Esophagus squamous epithelium (tissue), 5 donors: Measurements from ENCODE around the gene ZFYVE26. TPM values are rescaled to one million over a fixed set of nuclear protein-coding genes. Genes with fewer than 3 reads are reported as not detected.
A peak's percentile ranks its signal among the peaks of the same experiment; 100 is the strongest.

ENCODE experiments used
- DNase-seq: peaks from one replicate; lab custom pipeline; 2025; lab: John Stamatoyannopoulos, UW
- H3K27ac ChIP-seq, 4 donors: fragments of 200-600 bp; sonication (generic); one replicate each; pipeline ENCODE4 v1.5.1; 2016 to 2019; ENCODE audit warnings: mild to moderate bottlenecking in 1 of 4
- H3K27me3 ChIP-seq, 4 donors: fragments of 200-600 bp; sonication (generic); 1 replicate in 3 of 4; 2 replicates in 1 of 4; pipeline versions ENCODE4 v1.5.1 to v1.6.0; 2017 to 2021; ENCODE audit warnings: antibody characterized with exemption in 1 of 4
- H3K36me3 ChIP-seq, 3 donors: fragments of 200-600 bp; sonication (generic); one replicate each; pipeline ENCODE4 v1.5.1; 2016 to 2019
- H3K4me1 ChIP-seq, 3 donors: fragments of 200-600 bp; sonication (generic); one replicate each; pipeline ENCODE4 v1.5.1; 2017 to 2019
- H3K4me3 ChIP-seq, 4 donors: fragments of 200-600 bp; sonication (generic); 1 replicate in 3 of 4; 2 replicates in 1 of 4; pipeline ENCODE4 v1.5.1; 2016 to 2019; ENCODE audit warnings: mild to moderate bottlenecking in 2 of 4, moderate library complexity in 1 of 4
- H3K9me3 ChIP-seq, 3 donors: fragments of 200-600 bp; sonication (generic); one replicate each; pipeline ENCODE4 v1.5.1; 2016 to 2019
- POLR2A ChIP-seq, 4 donors: fragments of 450-650 bp; IDR thresholded peaks; one replicate each; pipeline ENCODE4 v1.6.1; 2017; ENCODE audit warnings: antibody characterized with exemption in 4 of 4, mild to moderate bottlenecking in 4 of 4, moderate library complexity in 3 of 4
- WGBS, 2 donors: methylation state at CpG; one replicate each; pipeline ENCODE4 v1.1.5; 2018; 5-methylcytosine and 5-hydroxymethylcytosine counted together
- intact Hi-C: fragments of 100-400 bp; cut with DNase I; formaldehyde crosslinking; loops from one replicate; pipeline ENCODE4 v1.15.0; 2022
- total RNA-seq, 4 donors: library from RNA; depleted of rRNA; stranded (reverse); fragments of >200 nt; gene quantifications; one replicate each; pipeline ENCODE4 v1.1.0, GENCODE V29; 2016
- TF ChIP-seq, protein P1 (sequence below), 6 experiments: fragments of 450-650 bp in 4 of 6; fragments of 200-600 bp in 2 of 6; sonication (generic) in 2 of 6; IDR thresholded peaks; one replicate each; pipeline ENCODE4 v1.5.1; 2016 to 2019; ENCODE audit warnings: antibody characterized with exemption in 6 of 6, mild to moderate bottlenecking in 4 of 6, moderate library complexity in 4 of 6
- donor health status: DM: yes; HTN: yes; CAD: no.

ZFYVE26 gene
- total RNA-seq, 4 donors from 2014 or later: 11.8 to 22.3 (median 16.6) TPM

DNA sequence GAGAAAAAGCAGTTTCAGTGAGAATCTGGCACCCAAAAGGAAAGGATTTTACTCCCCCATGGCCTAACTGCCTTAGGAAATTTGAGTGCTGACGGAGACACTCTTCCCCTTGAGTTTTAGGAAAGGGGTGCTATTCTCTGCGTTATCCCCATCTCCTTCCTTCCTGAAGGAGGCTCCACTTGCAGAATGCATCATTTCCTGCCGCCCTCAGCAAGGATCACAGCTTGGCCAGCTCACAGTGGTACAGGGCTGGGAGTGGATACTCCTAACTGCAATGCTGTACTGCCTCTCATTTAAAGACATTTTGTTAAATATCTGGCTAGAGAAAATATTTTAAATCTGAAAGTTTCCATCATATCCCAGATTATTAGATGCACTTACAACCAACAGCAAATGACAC, 81.7 kb downstream of the ZFYVE26 start:
- 60 to 68% methylated on average over 2 to 3 of the region's 3 CpGs for WGBS, 2 donors
- H3K27ac ChIP-seq: no peak overlapping the region
- H3K27me3 ChIP-seq: no peaks in the 10 kb centered on the region
- H3K36me3 ChIP-seq: no peaks in the 10 kb centered on the region
- H3K9me3 ChIP-seq: no peaks in the 10 kb centered on the region
- peaks cover 0 to 5% (median 0%) of the 10 kb centered on the region in 3 donors for H3K4me1 ChIP-seq
- intact Hi-C loops: no loop called here
- no peak overlapping the region for H3K4me3 ChIP-seq
- TF ChIP-seq, protein P1, sequence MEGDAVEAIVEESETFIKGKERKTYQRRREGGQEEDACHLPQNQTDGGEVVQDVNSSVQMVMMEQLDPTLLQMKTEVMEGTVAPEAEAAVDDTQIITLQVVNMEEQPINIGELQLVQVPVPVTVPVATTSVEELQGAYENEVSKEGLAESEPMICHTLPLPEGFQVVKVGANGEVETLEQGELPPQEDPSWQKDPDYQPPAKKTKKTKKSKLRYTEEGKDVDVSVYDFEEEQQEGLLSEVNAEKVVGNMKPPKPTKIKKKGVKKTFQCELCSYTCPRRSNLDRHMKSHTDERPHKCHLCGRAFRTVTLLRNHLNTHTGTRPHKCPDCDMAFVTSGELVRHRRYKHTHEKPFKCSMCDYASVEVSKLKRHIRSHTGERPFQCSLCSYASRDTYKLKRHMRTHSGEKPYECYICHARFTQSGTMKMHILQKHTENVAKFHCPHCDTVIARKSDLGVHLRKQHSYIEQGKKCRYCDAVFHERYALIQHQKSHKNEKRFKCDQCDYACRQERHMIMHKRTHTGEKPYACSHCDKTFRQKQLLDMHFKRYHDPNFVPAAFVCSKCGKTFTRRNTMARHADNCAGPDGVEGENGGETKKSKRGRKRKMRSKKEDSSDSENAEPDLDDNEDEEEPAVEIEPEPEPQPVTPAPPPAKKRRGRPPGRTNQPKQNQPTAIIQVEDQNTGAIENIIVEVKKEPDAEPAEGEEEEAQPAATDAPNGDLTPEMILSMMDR (IDR thresholded peaks at IDR 0.05): no peak
- TF ChIP-seq POLR2A (IDR thresholded peaks at IDR 0.05): no peak
- DNase-seq: no peak

- Histone ChIP-seq H3K4me3 (no peak overlapping the region), H3K4me1 (peaks cover 0 to 15% (median 4%) of the 10 kb centered on the region in 3 donors), H3K9me3 (no peaks in the 10 kb centered on the region), H3K27me3 (peaks cover 0 to 6% (median 0%) of the 10 kb centered on the region in 4 donors), H3K36me3 (no peaks in the 10 kb centered on the region), H3K27ac (no peak overlapping the region)
- intact Hi-C loops: no loop called here
- no peak for DNase-seq
- WGBS, 2 donors: 83 to 90% methylated on average over 3 of the region's 4 CpGs
- no peak for TF ChIP-seq POLR2A (IDR thresholded peaks at IDR 0.05)
- TF ChIP-seq, protein P1 (IDR thresholded peaks at IDR 0.05): no peak
These were observed 82.8 kb downstream of the ZFYVE26 start for GRCh38 chr14:67733616-67734015.

DNA sequence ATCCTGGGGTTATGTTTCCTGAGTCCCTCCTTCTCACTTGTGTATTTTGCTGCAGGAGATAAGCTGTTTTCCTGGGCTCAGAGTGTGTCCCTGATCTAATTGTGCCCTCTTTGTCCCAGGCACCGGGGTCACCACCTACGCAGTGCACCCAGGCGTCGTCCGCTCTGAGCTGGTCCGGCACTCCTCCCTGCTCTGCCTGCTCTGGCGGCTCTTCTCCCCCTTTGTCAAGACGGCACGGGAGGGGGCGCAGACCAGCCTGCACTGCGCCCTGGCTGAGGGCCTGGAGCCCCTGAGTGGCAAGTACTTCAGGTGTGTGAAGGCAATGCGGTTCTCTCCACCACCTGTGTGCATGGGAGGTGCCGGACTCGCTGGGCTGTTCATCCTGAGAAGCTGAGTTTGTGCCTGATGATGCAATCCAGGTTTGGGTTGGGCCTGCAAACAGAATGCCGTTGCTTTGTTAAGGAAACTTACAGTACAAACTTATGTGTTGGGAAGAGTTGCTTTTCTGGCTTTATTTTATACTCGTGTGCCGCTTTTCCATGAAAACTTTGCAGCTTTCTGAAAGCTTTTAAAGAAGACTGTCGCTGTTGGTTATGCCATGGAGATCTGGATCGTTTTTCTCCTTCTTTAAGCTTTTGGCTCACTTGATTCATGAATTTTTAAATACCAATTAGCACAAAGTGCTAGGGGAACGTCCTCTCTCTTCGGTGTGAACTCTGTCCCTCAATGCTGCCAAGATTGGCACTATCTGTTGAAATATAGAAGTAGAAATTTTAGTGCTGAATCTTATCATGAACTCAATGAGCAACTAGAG, 87.1 kb downstream of the ZFYVE26 start:
- H3K9me3 ChIP-seq: no peaks in the 10 kb centered on the region
- H3K36me3 ChIP-seq: no peaks in the 10 kb centered on the region
- DNase-seq: no peak
- H3K27me3 ChIP-seq: peaks cover 0 to 6% (median 0%) of the 10 kb centered on the region in 4 donors
- intact Hi-C loops: no loop called here
- H3K4me1 ChIP-seq: peaks cover 0 to 47% (median 8%) of the 10 kb centered on the region in 3 donors
- 37 to 38% methylated on average over 8 to 9 of the region's 21 CpGs for WGBS, 2 donors
- no peak for TF ChIP-seq POLR2A (IDR thresholded peaks at IDR 0.05)
- TF ChIP-seq, protein P1 (IDR thresholded peaks at IDR 0.05): no peak
- H3K4me3 ChIP-seq: peak overlapping the region in 2 of 4 donors; percentile 6 to 19
- peak overlapping the region in 3 of 4 donors; percentile 56 to 76 (median 71) for H3K27ac ChIP-seq

DNA sequence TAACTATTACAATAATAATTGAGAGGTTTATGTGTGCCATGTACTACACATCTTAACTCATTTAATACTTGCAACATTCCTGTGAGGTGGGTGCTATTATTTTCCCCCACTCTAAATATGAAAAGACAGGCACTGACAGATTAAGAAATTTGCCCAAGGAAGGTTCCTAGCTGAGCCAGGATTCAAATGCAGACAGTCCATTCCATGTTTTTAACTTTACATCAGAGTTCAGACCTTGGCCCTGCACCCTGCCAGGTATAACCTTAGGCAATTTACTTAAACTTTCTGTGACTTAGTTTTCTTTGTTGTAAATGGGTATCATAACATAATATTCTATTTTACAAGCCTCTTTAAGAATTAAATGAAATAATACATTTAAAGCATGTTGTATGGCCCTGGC, 88.1 kb downstream of the ZFYVE26 start:
- intact Hi-C loops: no loop called here
- peaks cover 0 to 48% (median 8%) of the 10 kb centered on the region in 3 donors for H3K4me1 ChIP-seq
- no peak overlapping the region for H3K27ac ChIP-seq

GRCh38 chr14:67727361-67727760, 89.0 kb downstream of the ZFYVE26 start:
- no peak for DNase-seq
- peaks cover 0 to 57% (median 14%) of the 10 kb centered on the region in 3 donors for H3K4me1 ChIP-seq
- H3K36me3 ChIP-seq: no peaks in the 10 kb centered on the region
- TF ChIP-seq, protein P1 (IDR thresholded peaks at IDR 0.05): no peak
- no peak for TF ChIP-seq POLR2A (IDR thresholded peaks at IDR 0.05)
- no peak overlapping the region for H3K27ac ChIP-seq
- WGBS, 2 donors: 96 to 97% methylated on average over 7 of the region's 7 CpGs
- intact Hi-C loops: no loop called here
- H3K27me3 ChIP-seq: peaks cover 0 to 13% (median 0%) of the 10 kb centered on the region in 4 donors
- H3K4me3 ChIP-seq: no peak overlapping the region
- no peaks in the 10 kb centered on the region for H3K9me3 ChIP-seq

More for the DNA sequence above, 88.1 kb downstream of the ZFYVE26 start:
- Histone ChIP-seq H3K4me3 (no peak overlapping the region), H3K36me3 (no peaks in the 10 kb centered on the region), H3K27me3 (peaks cover 0 to 13% (median 0%) of the 10 kb centered on the region in 4 donors), H3K9me3 (no peaks in the 10 kb centered on the region)
- no peak for TF ChIP-seq POLR2A (IDR thresholded peaks at IDR 0.05)
- TF ChIP-seq, protein P1 (IDR thresholded peaks at IDR 0.05): no peak
- DNase-seq: no peak
